Mucosa of rectum (tissue), 2 donors: ENCODE measurements around the gene SRSF4.

Experiments
- H3K27ac ChIP-seq, 2 donors: one replicate each; pipeline ENCODE4 v1.7.0; 2013; ENCODE audit warnings: inconsistent platforms in 2 of 2, low read depth in 2 of 2, low read length in 2 of 2
- H3K27me3 ChIP-seq, 2 donors: one replicate each; pipeline ENCODE4 v1.7.0; 2013; ENCODE audit warnings: low read length in 2 of 2; ENCODE audit not compliant: control insufficient read depth in 2 of 2, insufficient read depth in 2 of 2
- H3K36me3 ChIP-seq, 2 donors: one replicate each; pipeline ENCODE4 v1.7.0; 2013; ENCODE audit warnings: low read length in 2 of 2; ENCODE audit not compliant: control insufficient read depth in 2 of 2, insufficient read depth in 2 of 2
- H3K4me1 ChIP-seq, 2 donors: one replicate each; pipeline ENCODE4 v1.7.0; 2013; ENCODE audit warnings: low read length in 2 of 2, mild to moderate bottlenecking in 1 of 2; ENCODE audit not compliant: control insufficient read depth in 2 of 2, insufficient read depth in 2 of 2
- H3K4me3 ChIP-seq, 2 donors: one replicate each; pipeline ENCODE4 v1.7.0; 2013; ENCODE audit warnings: low read length in 2 of 2
- H3K9ac ChIP-seq, 2 donors: one replicate each; pipeline ENCODE4 v1.7.0; 2013; ENCODE audit warnings: low read length in 2 of 2, low read depth in 1 of 2, mild to moderate bottlenecking in 1 of 2
- H3K9me3 ChIP-seq, 2 donors: one replicate each; pipeline ENCODE4 v1.7.0; 2013; ENCODE audit warnings: low read length in 2 of 2; ENCODE audit not compliant: control insufficient read depth in 2 of 2
- donor health status: healthy.
- donor health status: Normal muscosa, but diverticular disease.

SRSF4 gene

GRCh38 chr1:29183287-29183686, 1.6 kb upstream of the SRSF4 start:
- H3K4me3 ChIP-seq = no peak overlapping the region
- no peaks in the 10 kb centered on the region for H3K9me3 ChIP-seq
- H3K27me3 ChIP-seq = no peaks in the 10 kb centered on the region
- H3K9ac ChIP-seq = no peak overlapping the region
- H3K36me3 ChIP-seq = peaks cover 2 to 5% of the 10 kb centered on the region in 2 donors
- peaks cover 13 to 15% of the 10 kb centered on the region in 2 donors for H3K4me1 ChIP-seq
- H3K27ac ChIP-seq = peak overlapping the region in 1 of 2 donors; percentile 100

GRCh38 chr1:29180497-29181412, 945 bp downstream of the SRSF4 start:
- Histone ChIP-seq H3K27me3 (no peaks in the 10 kb centered on the region), H3K4me1 (peaks cover 17% of the 10 kb centered on the region in 2 donors), H3K36me3 (peaks cover 2 to 5% of the 10 kb centered on the region in 2 donors), H3K9me3 (no peaks in the 10 kb centered on the region), H3K9ac (peak overlapping the region; percentile 94 to 100), H3K27ac (peak overlapping the region; percentile 100), H3K4me3 (peak overlapping the region; percentile 95 to 96)

GRCh38 chr1:29179641-29180184, 2.0 kb downstream of the SRSF4 start:
- Histone ChIP-seq H3K36me3 (peaks cover 2 to 5% of the 10 kb centered on the region in 2 donors), H3K27me3 (no peaks in the 10 kb centered on the region), H3K9ac (peak overlapping the region; percentile 94 to 100), H3K27ac (peak overlapping the region; percentile 100), H3K4me1 (peaks cover 17% of the 10 kb centered on the region in 2 donors), H3K9me3 (no peaks in the 10 kb centered on the region), H3K4me3 (peak overlapping the region; percentile 95 to 96)

- Histone ChIP-seq H3K36me3 (peaks cover 2 to 5% of the 10 kb centered on the region in 2 donors), H3K4me1 (peaks cover 14 to 17% of the 10 kb centered on the region in 2 donors), H3K4me3 (no peak overlapping the region), H3K9me3 (no peaks in the 10 kb centered on the region), H3K27me3 (no peaks in the 10 kb centered on the region), H3K9ac (no peak overlapping the region), H3K27ac (no peak overlapping the region)
Measured at GRCh38 chr1:29177022-29177705, 4.5 kb downstream of the SRSF4 start.

GRCh38 chr1:29176576-29176975, 5.1 kb downstream of the SRSF4 start:
- H3K4me1 ChIP-seq = peaks cover 14 to 17% of the 10 kb centered on the region in 2 donors
- H3K9ac ChIP-seq = peak overlapping the region in 1 of 2 donors; percentile 24
- peaks cover 2 to 5% of the 10 kb centered on the region in 2 donors for H3K36me3 ChIP-seq
- H3K9me3 ChIP-seq = no peaks in the 10 kb centered on the region
- no peak overlapping the region for H3K4me3 ChIP-seq
- H3K27ac ChIP-seq = no peak overlapping the region
- H3K27me3 ChIP-seq = no peaks in the 10 kb centered on the region

- H3K4me3 ChIP-seq = no peak overlapping the region
- no peaks in the 10 kb centered on the region for H3K27me3 ChIP-seq
- H3K9me3 ChIP-seq = no peaks in the 10 kb centered on the region
- H3K27ac ChIP-seq = no peak overlapping the region
- peaks cover 3 to 15% of the 10 kb centered on the region in 2 donors for H3K36me3 ChIP-seq
- peaks cover 3 to 5% of the 10 kb centered on the region in 2 donors for H3K4me1 ChIP-seq
- no peak overlapping the region for H3K9ac ChIP-seq
Measured at GRCh38 chr1:29172415-29172939, 9.2 kb downstream of the SRSF4 start.

GRCh38 chr1:29171521-29171920, 10.2 kb downstream of the SRSF4 start:
- H3K4me1 ChIP-seq = peaks cover 0 to 6% of the 10 kb centered on the region in 2 donors
- H3K27ac ChIP-seq = no peak overlapping the region
- no peak overlapping the region for H3K4me3 ChIP-seq
- no peaks in the 10 kb centered on the region for H3K9me3 ChIP-seq
- H3K9ac ChIP-seq = no peak overlapping the region
- peaks cover 4 to 22% of the 10 kb centered on the region in 2 donors for H3K36me3 ChIP-seq
- H3K27me3 ChIP-seq = no peaks in the 10 kb centered on the region

GRCh38 chr1:29171089-29171488, 10.6 kb downstream of the SRSF4 start:
- Histone ChIP-seq H3K4me1 (peaks cover 0 to 10% of the 10 kb centered on the region in 2 donors), H3K36me3 (peaks cover 9 to 27% of the 10 kb centered on the region in 2 donors), H3K9me3 (no peaks in the 10 kb centered on the region), H3K27ac (no peak overlapping the region), H3K9ac (no peak overlapping the region), H3K4me3 (no peak overlapping the region), H3K27me3 (no peaks in the 10 kb centered on the region)

- Histone ChIP-seq H3K4me3 (no peak overlapping the region), H3K27me3 (no peaks in the 10 kb centered on the region), H3K27ac (no peak overlapping the region), H3K9me3 (no peaks in the 10 kb centered on the region), H3K4me1 (peaks cover 0 to 15% of the 10 kb centered on the region in 2 donors), H3K36me3 (peaks cover 20 to 38% of the 10 kb centered on the region in 2 donors), H3K9ac (no peak overlapping the region)
Measured at GRCh38 chr1:29169976-29170375, 11.7 kb downstream of the SRSF4 start.
